T-helper 2 cell treated with Interferon-gamma antibody and Interleukin-4, amounts not matched to agents 5 μg/mL and 100 μg/mL, for 36 hours (primary cell): Measurements from ENCODE around the gene RABGEF1.
"Not testable (repeated sequence)": the region's sequence is repeated elsewhere in the genome, so short reads cannot be mapped to it uniquely, and the experiment has no call there.

ENCODE experiments used
- DNase-seq: peaks from one replicate; pipeline ENCODE4 v3.0.0; 2021; ENCODE audit warnings: low spot score
- H3K27ac Mint-ChIP-seq: one replicate; pipeline ENCODE4 v1.8.0; 2021; ENCODE audit warnings: mild to moderate bottlenecking, mixed read lengths
- H3K27me3 Mint-ChIP-seq: one replicate; pipeline ENCODE4 v1.8.0; 2021; ENCODE audit warnings: low read depth, mixed read lengths
- H3K36me3 Mint-ChIP-seq: one replicate; pipeline ENCODE4 v1.8.0; 2021; ENCODE audit warnings: low read depth, mixed read lengths
- H3K4me1 Mint-ChIP-seq: one replicate; pipeline ENCODE4 v1.8.0; 2021; ENCODE audit warnings: low read depth, mixed read lengths
- H3K4me3 Mint-ChIP-seq: one replicate; pipeline ENCODE4 v1.8.0; 2022; ENCODE audit warnings: mild to moderate bottlenecking, moderate library complexity, mixed read lengths
- H3K9me3 Mint-ChIP-seq: one replicate; pipeline ENCODE4 v1.8.0; 2021; ENCODE audit warnings: mixed read lengths

The RABGEF1 gene

DNA sequence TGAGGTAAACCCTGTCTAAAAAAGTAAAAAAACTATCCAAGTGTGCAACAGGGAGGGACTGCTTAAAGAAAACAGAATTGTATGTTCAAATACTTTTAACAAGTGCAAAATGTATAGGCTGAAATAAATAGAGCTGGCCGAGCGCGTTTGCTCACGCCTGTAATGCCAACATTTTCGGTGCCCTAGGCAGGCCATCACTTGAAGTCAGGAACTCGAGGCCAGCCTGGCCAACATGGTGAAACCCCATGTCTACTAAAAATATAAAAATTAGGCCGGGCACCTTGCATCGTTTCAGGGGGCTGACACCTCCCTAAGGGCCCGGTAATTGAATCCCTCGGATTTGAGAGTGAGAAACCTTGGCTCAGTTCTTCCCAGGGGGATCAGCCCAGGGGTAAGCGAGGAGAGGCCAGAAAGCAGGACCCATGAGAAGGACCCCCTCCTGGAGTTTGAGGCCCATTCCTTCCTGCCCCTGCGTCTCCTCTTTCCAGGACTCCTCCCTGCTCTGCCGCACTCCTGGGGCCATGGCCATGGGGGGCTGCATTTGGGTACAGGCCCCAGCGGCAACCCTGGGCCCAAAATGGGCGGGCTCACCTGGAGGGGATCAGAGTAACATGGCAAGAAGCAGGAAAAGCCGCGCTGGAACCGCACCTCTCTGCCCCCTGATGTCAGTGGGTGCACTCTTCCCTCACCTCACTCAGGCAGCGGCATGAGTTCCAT is 105.0 kb downstream of the RABGEF1 start:
- peaks cover 22% of the 10 kb centered on the region for H3K4me1 Mint-ChIP-seq
- no peaks in the 10 kb centered on the region for H3K9me3 Mint-ChIP-seq
- peak overlapping the region; percentile 100 for H3K27ac Mint-ChIP-seq
- H3K36me3 Mint-ChIP-seq = peaks cover 4% of the 10 kb centered on the region
- no peak for DNase-seq
- peak overlapping the region; percentile 99 for H3K4me3 Mint-ChIP-seq
- H3K27me3 Mint-ChIP-seq = peaks cover 3% of the 10 kb centered on the region

DNA sequence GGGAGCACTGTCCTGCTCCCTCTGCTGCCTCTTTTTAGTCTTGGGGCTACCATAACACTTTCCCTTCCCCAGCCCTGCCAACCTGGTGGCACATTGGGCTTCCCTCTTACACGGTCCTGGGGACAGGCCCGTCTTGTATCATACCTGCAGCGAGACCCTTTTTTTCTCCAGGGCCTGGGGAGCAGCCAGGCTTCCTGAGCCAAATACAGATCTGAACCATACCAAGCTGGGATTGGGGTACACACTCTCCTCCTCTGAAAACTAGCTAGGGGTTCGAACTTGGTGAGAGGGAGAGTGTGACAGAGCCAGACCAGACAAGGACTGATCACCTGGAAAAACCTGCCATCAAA is 105.5 kb downstream of the RABGEF1 start:
- H3K9me3 Mint-ChIP-seq, H3K36me3 Mint-ChIP-seq, H3K27me3 Mint-ChIP-seq, DNase-seq: not testable (repeated sequence)
- Mint-ChIP-seq H3K4me1 (peaks cover 22% of the 10 kb centered on the region), H3K4me3 (peak overlapping the region; percentile 99), H3K27ac (peak overlapping the region; percentile 100)

DNA sequence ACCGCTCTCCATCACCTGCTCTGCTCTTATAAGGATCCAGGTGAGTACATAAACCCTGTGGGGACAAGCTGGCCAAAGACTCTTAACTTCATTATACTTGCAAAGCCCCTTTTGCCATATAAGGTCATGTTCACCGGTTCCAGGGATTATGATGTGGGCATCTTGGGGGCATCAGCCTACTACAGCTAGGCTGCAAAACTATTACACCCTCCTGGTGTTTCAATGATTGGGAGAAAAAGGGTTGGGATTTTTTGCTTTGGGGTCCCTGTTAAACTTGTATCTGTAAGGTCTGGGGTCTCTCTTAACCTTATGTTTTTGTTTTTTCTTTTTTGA is 107.0 kb downstream of the RABGEF1 start:
- not testable (repeated sequence) for H3K9me3 Mint-ChIP-seq, DNase-seq, H3K4me3 Mint-ChIP-seq, H3K27me3 Mint-ChIP-seq, H3K36me3 Mint-ChIP-seq, H3K27ac Mint-ChIP-seq
- peaks cover 22% of the 10 kb centered on the region for H3K4me1 Mint-ChIP-seq

DNA sequence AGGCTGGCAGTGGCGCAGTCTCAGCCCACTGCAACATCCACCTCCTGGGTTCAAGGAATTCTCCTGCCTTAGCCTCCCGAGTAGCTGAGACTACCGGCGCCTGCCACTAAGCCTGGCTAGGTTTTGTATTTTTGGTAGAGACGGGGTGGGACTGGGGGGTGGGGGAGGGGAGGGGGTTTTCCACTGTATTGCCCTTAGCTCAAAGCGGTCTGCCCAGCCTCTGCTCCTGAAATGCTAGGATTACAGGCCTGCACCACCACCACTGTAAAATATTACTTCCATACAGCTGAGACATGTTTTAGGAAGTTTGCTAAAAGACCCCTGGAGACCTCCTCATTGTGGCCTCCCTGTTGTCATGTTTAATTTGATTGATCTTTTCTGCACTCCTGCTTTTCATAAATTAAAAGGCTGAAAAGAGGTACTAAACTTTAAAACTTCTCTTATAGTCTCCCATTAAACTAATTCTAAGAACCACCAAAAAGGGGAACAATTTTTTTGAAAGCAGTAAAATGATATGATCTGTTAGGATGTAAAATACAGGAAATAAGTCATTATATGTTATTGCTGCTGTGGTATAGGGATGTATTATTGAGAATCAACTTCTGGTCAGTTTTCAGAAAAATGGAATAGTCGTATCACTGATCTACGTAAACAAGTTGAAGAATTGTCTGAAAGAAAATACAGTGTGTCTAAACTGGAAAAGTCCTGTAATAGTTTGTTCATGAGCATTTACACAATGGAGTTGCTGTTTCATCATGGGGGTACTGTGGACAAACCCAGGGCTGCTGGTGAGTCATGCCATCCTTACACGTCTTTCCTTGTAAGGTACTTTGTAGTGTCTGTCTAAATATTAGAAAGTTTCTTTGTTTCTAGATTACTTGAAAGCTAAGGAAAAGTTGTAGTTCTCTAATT is 107.6 kb downstream of the RABGEF1 start:
- peaks cover 22% of the 10 kb centered on the region for H3K4me1 Mint-ChIP-seq
- no peak overlapping the region for H3K4me3 Mint-ChIP-seq
- no peak for DNase-seq
- H3K27me3 Mint-ChIP-seq = peaks cover 3% of the 10 kb centered on the region
- peak overlapping the region; percentile 64 for H3K27ac Mint-ChIP-seq
- no peaks in the 10 kb centered on the region for H3K9me3 Mint-ChIP-seq
- H3K36me3 Mint-ChIP-seq = peaks cover 4% of the 10 kb centered on the region

DNA sequence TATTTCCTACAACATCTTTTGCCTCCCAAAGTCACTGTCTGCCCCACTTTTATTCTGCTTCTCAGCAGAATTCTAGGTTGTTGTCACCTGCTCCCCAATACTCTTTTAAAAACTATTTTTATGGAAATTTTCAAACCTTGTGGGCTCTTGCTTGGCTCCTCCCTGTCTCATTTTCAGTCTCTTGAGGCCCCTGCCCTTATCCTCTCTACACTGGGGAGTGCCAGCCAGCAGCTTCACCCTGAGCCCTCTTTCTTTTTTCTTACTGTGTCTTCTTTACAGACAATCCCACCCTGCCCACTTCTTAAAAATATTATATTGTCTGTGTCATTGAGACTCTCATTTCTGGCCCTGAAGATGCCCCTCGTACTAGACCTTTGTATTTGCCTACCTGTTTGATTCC is 118.8 kb downstream of the RABGEF1 start:
- Mint-ChIP-seq H3K4me1 (peaks cover 11% of the 10 kb centered on the region), H3K36me3 (peaks cover 4% of the 10 kb centered on the region), H3K4me3 (peak overlapping the region; percentile 52), H3K27ac (peak overlapping the region; percentile 92), H3K9me3 (no peaks in the 10 kb centered on the region), H3K27me3 (no peaks in the 10 kb centered on the region)
- DNase-seq = no peak

DNA sequence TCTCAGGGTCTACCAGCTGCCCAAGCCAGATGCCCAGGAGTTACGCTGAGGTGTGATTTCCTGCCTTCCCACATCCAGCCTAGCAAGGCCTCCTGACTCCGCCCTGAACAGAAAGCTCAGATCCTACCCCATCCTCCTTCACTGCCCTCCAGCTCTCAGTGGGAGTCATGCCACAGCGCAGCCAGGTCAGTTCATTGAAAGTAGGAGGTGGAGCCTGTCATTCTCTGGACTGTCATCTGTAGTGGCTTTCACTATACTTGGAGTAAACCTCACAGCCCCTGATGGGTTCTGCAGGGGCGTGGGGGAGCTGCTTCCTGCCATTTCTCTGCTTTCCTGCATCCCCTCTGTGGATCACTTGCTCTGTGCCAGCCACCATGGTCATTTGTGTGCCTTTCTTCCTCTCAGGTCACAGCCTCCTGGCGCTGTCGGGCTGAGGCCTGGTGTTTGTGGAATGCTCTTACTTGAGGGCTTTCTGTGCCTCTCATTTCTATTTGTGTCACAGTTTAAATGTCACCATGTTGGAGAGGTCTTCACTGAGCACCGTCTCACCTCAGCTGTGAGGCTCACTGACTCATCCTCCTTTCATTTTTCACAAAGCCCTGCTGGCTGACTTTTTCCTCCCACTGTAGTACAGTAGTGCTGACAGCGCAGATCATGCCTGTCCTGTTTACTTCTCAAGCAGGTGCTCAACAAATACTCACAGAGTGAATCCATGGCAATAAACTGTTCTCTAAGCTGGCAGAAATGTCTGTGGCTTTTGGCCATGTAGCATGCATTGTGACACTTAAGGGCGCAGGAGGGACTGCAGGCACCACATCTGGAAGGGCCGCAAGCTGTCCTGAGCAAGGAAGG is 119.5 kb downstream of the RABGEF1 start:
- Mint-ChIP-seq H3K27ac (peak overlapping the region; percentile 92), H3K4me1 (peaks cover 11% of the 10 kb centered on the region), H3K4me3 (peak overlapping the region; percentile 52), H3K27me3 (no peaks in the 10 kb centered on the region), H3K9me3 (no peaks in the 10 kb centered on the region), H3K36me3 (peaks cover 4% of the 10 kb centered on the region)
- DNase-seq = peak; percentile 63

DNA sequence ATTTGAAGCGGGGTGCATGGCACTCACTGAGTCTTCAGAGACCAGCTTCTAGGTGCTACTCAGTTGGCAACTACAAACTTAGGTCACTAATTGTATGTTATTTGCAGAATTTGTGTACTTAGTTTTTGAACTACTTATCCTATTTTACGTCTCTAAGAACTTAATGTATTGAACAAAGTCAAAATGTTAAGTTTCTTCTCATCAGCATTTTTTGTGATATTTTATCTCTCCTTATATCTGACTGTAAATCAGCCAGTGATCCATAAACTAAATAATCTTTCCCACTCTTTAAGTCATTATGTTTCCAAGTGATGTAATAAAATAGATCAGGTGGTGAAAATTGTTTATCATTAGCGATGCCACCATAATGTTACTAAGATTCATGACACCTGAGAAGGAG is 120.2 kb downstream of the RABGEF1 start:
- H3K27me3 Mint-ChIP-seq = no peaks in the 10 kb centered on the region
- H3K4me1 Mint-ChIP-seq = peaks cover 11% of the 10 kb centered on the region
- H3K27ac Mint-ChIP-seq = no peak overlapping the region
- no peaks in the 10 kb centered on the region for H3K9me3 Mint-ChIP-seq
- H3K4me3 Mint-ChIP-seq = no peak overlapping the region
- peaks cover 4% of the 10 kb centered on the region for H3K36me3 Mint-ChIP-seq
- no peak for DNase-seq
